ENCODE data around the gene C10orf67.
"Not testable (repeated sequence)": the region's sequence is repeated elsewhere in the genome, so short reads cannot be mapped to it uniquely, and the experiment has no call there.

The C10orf67 gene

GRCh38 chr10:23370106-23370505, 25.5 kb upstream of the C10orf67 start:
- no peak for DNase-seq (ENCODE audit: low read depth)
- no peak overlapping the region for H3K4me3 ChIP-seq (ENCODE audit: low read depth, low read length)
- in situ Hi-C loops (cut with HindIII; ENCODE audit: low sequenced_read_pairs) = no loop called here
- TF ChIP-seq CTCF (IDR thresholded peaks at IDR 0.05; ENCODE audit: low read depth, low read length, missing control alignments) = no peak

GRCh38 chr10:23368816-23369640, 24.4 kb upstream of the C10orf67 start:
- no peak overlapping the region for H3K4me3 ChIP-seq (ENCODE audit: low read depth, low read length)
- in situ Hi-C loops (cut with HindIII; ENCODE audit: low sequenced_read_pairs) = no loop called here
- TF ChIP-seq CTCF (IDR thresholded peaks at IDR 0.05; ENCODE audit: low read depth, low read length, missing control alignments) = no peak
- no peak for DNase-seq (ENCODE audit: low read depth)

GRCh38 chr10:23367896-23368595, 23.4 kb upstream of the C10orf67 start:
- no peak overlapping the region for H3K4me3 ChIP-seq (ENCODE audit: low read depth, low read length)

GRCh38 chr10:23365417-23366030, 20.9 kb upstream of the C10orf67 start:
- H3K4me3 ChIP-seq (ENCODE audit: low read depth, low read length); DNase-seq (ENCODE audit: low read depth); in situ Hi-C loops (cut with HindIII; ENCODE audit: low sequenced_read_pairs): not testable (repeated sequence)

More at GRCh38 chr10:23367896-23368595, 23.4 kb upstream of the C10orf67 start:
- in situ Hi-C loops (cut with HindIII; ENCODE audit: low sequenced_read_pairs) = no loop called here
- TF ChIP-seq CTCF (IDR thresholded peaks at IDR 0.05; ENCODE audit: low read depth, low read length, missing control alignments) = no peak
- DNase-seq (ENCODE audit: low read depth) = no peak

- in situ Hi-C loops (cut with HindIII; ENCODE audit: low sequenced_read_pairs) = no loop called here
- DNase-seq (ENCODE audit: low read depth) = no peak
- TF ChIP-seq CTCF (IDR thresholded peaks at IDR 0.05; ENCODE audit: low read depth, low read length, missing control alignments) = no peak
Measured at GRCh38 chr10:23364378-23364777, 19.8 kb upstream of the C10orf67 start.

GRCh38 chr10:23363793-23364135, 19.2 kb upstream of the C10orf67 start:
- TF ChIP-seq CTCF (IDR thresholded peaks at IDR 0.05; ENCODE audit: low read depth, low read length, missing control alignments) = no peak

More at GRCh38 chr10:23364378-23364777, 19.8 kb upstream of the C10orf67 start:
- no peak overlapping the region for H3K4me3 ChIP-seq (ENCODE audit: low read depth, low read length)

More at GRCh38 chr10:23363793-23364135, 19.2 kb upstream of the C10orf67 start:
- H3K4me3 ChIP-seq (ENCODE audit: low read depth, low read length) = no peak overlapping the region
- in situ Hi-C loops (cut with HindIII; ENCODE audit: low sequenced_read_pairs) = no loop called here
- no peak for DNase-seq (ENCODE audit: low read depth)

Data from astrocyte of the cerebellum (primary cell).